ENCODE results near the gene NR1H4. TPM values are rescaled to one million over a fixed set of nuclear protein-coding genes. Genes with fewer than 3 reads are reported as not detected.

The NR1H4 gene
- total and polyA plus RNA-seq, 11 donors: not detected

DNA sequence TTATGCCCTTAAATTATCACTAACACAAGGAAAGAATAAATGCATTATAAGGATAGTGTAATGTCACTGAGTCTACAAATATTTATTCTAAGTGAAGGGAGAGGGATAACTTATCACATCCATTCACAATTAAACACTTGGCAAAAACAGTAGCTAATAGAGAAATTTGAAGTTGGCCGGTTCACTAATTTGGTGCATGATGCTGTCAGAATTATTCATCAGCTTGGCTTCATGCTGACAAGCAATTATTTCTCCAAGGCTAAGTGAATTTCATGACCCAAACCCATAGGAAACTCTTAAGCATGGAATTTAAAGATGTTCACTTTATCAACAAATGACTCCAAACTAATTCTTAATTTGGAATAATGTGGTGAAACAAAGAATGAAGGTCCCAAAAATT lies 25.0 kb upstream of the NR1H4 start:
- WGBS, 4 donors: 22 to 91% (median 79%) methylated on average over 1 of the region's 1 CpG
- H3K36me3 ChIP-seq: no peaks in the 10 kb centered on the region

DNA sequence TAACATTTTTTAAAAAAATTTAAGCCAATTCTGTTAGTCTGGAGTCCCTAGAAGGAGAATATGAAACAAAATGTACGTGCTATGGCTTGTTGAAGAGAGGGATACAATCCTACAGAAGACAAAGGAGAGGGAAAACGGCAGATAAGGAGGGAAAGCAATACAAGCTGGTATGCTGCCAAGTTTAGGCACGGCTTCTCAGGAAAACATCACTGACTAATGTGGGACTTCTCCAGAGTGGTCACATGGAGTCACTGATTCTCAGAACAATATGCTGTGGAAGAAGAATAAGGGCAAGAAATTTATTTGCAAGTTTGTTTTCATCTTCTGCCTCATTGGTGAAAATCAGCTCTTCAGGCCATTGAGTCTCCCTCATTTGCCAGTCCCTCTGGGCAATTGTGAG lies 22.9 kb upstream of the NR1H4 start:
- peaks cover 0 to 19% (median 0%) of the 10 kb centered on the region in 9 donors for H3K27me3 ChIP-seq
- peaks cover 0 to 8% (median 0%) of the 10 kb centered on the region in 12 donors for H3K4me1 ChIP-seq
- H3K27ac ChIP-seq: no peak overlapping the region
- TF ChIP-seq POLR2A (IDR thresholded peaks at IDR 0.05): no peak
- TF ChIP-seq, protein P1, sequence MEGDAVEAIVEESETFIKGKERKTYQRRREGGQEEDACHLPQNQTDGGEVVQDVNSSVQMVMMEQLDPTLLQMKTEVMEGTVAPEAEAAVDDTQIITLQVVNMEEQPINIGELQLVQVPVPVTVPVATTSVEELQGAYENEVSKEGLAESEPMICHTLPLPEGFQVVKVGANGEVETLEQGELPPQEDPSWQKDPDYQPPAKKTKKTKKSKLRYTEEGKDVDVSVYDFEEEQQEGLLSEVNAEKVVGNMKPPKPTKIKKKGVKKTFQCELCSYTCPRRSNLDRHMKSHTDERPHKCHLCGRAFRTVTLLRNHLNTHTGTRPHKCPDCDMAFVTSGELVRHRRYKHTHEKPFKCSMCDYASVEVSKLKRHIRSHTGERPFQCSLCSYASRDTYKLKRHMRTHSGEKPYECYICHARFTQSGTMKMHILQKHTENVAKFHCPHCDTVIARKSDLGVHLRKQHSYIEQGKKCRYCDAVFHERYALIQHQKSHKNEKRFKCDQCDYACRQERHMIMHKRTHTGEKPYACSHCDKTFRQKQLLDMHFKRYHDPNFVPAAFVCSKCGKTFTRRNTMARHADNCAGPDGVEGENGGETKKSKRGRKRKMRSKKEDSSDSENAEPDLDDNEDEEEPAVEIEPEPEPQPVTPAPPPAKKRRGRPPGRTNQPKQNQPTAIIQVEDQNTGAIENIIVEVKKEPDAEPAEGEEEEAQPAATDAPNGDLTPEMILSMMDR (IDR thresholded peaks at IDR 0.05): no peak
- no peaks in the 10 kb centered on the region for H3K9me3 ChIP-seq
- no peak for DNase-seq
- intact Hi-C loops (cut with DNase I): no loop called here
- H3K4me3 ChIP-seq: no peak overlapping the region
- ATAC-seq: no peak
- no peaks in the 10 kb centered on the region for H3K36me3 ChIP-seq
- WGBS, 4 donors: 24 to 34% (median 28%) methylated on average over 3 of the region's 3 CpGs

More for the DNA sequence above, 25.0 kb upstream of the NR1H4 start:
- Histone ChIP-seq H3K27me3 (peaks cover 0 to 19% (median 0%) of the 10 kb centered on the region in 9 donors), H3K4me1 (peaks cover 0 to 8% (median 0%) of the 10 kb centered on the region in 12 donors), H3K9me3 (no peaks in the 10 kb centered on the region), H3K27ac (no peak overlapping the region), H3K4me3 (no peak overlapping the region)
- intact Hi-C loops (cut with DNase I): no loop called here
- no peak for TF ChIP-seq POLR2A (IDR thresholded peaks at IDR 0.05)
- TF ChIP-seq, protein P1 (IDR thresholded peaks at IDR 0.05): no peak
- ATAC-seq: no peak
- DNase-seq: no peak

DNA sequence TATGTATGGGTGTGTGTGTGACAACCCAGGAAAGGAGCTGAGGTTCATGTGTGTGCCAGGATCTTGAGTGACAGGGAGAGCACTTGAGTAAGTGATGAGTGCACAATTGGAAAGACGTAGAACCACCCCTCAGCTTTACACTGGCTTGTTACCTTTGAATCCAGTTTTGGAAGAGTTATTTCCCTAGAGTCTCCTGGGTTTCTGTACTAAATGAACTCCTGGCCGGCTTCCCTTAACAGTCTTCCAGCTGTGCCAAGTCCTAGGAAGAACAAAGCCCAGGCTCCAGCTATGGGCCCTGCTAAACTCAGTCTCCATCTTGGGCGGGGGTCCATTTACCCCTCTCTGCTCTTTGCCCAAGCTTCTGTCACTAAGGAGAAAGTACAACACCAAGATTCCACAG lies 19.7 kb upstream of the NR1H4 start:
- DNase-seq: no peak

DNA sequence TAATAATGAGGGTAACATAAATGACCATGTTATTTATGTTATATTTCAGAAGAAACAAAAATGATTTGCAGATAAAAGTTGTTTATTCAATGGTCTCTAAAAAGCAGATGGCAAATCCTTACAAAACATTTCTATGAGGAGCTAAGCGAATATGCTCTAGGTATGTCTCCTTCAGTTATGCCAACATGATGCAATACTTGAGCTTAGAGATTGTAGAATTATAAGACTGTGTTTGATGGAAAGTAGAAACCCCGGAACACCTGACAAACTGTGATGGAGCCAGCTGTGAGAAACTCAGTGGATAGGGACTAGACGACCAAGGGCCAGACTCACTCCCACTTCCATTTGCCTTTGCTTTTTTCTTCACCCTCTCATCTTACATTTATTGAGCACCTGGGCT lies 17.8 kb upstream of the NR1H4 start:
- Histone ChIP-seq H3K4me3 (no peak overlapping the region), H3K4me1 (peaks cover 0 to 6% (median 0%) of the 10 kb centered on the region in 12 donors), H3K36me3 (no peaks in the 10 kb centered on the region), H3K27me3 (peaks cover 0 to 4% (median 0%) of the 10 kb centered on the region in 9 donors), H3K27ac (no peak overlapping the region), H3K9me3 (no peaks in the 10 kb centered on the region)
- no peak for TF ChIP-seq POLR2A (IDR thresholded peaks at IDR 0.05)
- TF ChIP-seq, protein P1 (IDR thresholded peaks at IDR 0.05): no peak
- WGBS, 4 donors: 74 to 85% (median 83%) methylated on average over 3 of the region's 3 CpGs
- intact Hi-C loops (cut with DNase I): no loop called here
- ATAC-seq (no peak), DNase-seq (no peak)

More for the DNA sequence above, 19.7 kb upstream of the NR1H4 start:
- WGBS, 4 donors: 37 to 45% (median 43%) methylated on average over 3 of the region's 3 CpGs
- H3K4me3 ChIP-seq: no peak overlapping the region
- peaks cover 0 to 16% (median 0%) of the 10 kb centered on the region in 9 donors for H3K27me3 ChIP-seq
- H3K9me3 ChIP-seq: no peaks in the 10 kb centered on the region
- ATAC-seq: no peak
- TF ChIP-seq POLR2A (IDR thresholded peaks at IDR 0.05): no peak
- TF ChIP-seq, protein P1 (IDR thresholded peaks at IDR 0.05): no peak
- peaks cover 0 to 6% (median 0%) of the 10 kb centered on the region in 12 donors for H3K4me1 ChIP-seq
- intact Hi-C loops (cut with DNase I): no loop called here
- H3K36me3 ChIP-seq: no peaks in the 10 kb centered on the region
- no peak overlapping the region for H3K27ac ChIP-seq
